ENCODE measurements around the gene LY6G5B. TPM values are rescaled to one million over a fixed set of nuclear protein-coding genes. Genes with fewer than 3 reads are reported as not detected.

Gene LY6G5B, protein sequence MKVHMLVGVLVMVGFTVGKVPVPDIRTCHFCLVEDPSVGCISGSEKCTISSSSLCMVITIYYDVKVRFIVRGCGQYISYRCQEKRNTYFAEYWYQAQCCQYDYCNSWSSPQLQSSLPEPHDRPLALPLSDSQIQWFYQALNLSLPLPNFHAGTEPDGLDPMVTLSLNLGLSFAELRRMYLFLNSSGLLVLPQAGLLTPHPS
- total RNA-seq (10 to 100 TPM; 19.1 to 21.2 TPM), polyA plus RNA-seq (0.64 TPM)

DNA sequence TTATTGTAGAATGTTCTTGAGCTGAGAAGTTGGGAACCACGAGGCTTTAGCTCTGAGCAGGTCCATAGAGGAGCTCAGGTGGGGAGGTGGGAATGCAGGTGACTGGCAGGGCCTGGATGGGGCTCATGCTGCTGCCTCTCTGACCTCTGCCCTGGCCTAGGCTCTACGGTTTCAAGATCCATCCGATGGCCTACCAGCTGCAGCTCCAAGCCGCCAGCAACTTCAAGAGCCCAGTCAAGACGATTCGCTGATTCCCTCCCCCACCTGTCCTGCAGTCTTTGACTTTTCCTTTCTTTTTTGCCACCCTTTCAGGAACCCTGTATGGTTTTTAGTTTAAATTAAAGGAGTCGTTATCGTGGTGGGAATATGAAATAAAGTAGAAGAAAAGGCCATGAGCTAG lies at the start of gene LY6G5B:
TSS of gene LY6G5B (plus strand) at position 301 of the 400 bp plus-strand sequence. CDS start 975 bp downstream, outside the sequence.
- H3K4me1 Mint-ChIP-seq = peaks cover 23 to 37% (median 32%) of the 10 kb centered on the region in 3 donors
- no peak for DNase-seq
- H3K36me3 Mint-ChIP-seq = peaks cover 0 to 82% (median 11%) of the 10 kb centered on the region in 3 donors
- H3K27me3 Mint-ChIP-seq = no peaks in the 10 kb centered on the region
- H3K27ac Mint-ChIP-seq = peak within 1 kb of the TSS in 3 of 8 donors; percentile 22 to 52 (median 36)
- Histone ChIP-seq H3K27ac (ENCODE audit: low read depth, low read length) (no peak within 1 kb of the TSS), H3K4me1 (ENCODE audit: insufficient read depth, low read length) (peaks cover 20% of the 10 kb centered on the region), H3K9me3 (ENCODE audit: low read length) (no peaks in the 10 kb centered on the region), H3K36me3 (ENCODE audit: insufficient read depth, low read length) (peaks cover 49% of the 10 kb centered on the region), H3K4me3 (ENCODE audit: low read length) (no peak within 1 kb of the TSS), H3K27me3 (ENCODE audit: insufficient read depth, low read length, poor library complexity, severe bottlenecking) (no peaks in the 10 kb centered on the region)
- H3K4me3 Mint-ChIP-seq = peak within 1 kb of the TSS in 1 of 7 donors; percentile 73
- ChIA-PET CTCF (interaction anchor here (0.9 to 1.3 kb wide), 2 partner anchors 14 to 17 kb away, joined by 4 read pairs; partner anchors contain the start of gene BAG6), POLR2A (interaction anchor here (0.5 to 1.1 kb wide), 3 partner anchors 77 to 194 kb away, joined by 3 to 4 read pairs (median 3); partner anchors contain the start of gene NCR3)
- no peaks in the 10 kb centered on the region for H3K9me3 Mint-ChIP-seq

DNA sequence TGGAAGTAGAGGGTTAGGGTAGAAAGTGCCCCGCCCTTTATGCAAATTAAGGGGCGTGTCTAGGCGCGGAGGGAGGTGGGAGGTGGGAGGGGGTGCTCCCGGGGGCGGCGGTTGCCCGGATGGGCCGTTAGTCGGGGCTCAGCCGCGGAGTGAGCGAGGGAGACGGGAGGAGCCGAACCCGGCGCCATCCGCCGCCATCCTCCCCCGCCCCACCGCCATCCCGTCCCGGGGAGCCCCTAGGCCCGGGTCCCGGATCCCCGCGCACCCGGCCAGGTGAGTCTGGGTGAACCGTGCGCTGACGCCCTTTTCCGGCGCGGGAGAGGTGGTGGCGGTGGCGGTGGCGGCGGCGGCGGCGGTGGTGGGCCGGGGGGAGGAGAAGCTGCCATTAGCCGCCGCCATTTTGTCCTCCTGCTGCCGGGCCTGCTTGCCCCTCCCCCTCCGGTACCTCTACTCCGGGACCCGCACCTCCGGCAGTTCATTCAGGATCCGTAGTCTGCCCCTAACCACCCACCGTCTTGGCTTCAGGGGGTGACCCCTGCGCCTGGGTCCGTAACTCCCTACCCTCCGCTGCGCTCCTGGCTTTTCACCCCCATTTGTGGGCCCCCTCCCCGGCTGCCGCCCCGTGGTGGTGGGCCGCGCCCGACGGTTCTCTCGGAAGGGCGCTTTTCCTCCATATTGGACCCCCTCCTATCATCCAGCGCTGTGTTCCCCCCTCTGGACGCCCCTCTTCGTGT lies 49.0 kb upstream of the LY6G5B start, which contains the start of gene PRRC2A:
TSS of gene PRRC2A (plus strand) at position 130 of the 734 bp plus-strand sequence. CDS start 2,075 bp downstream, outside the sequence.
- peaks cover 0 to 39% (median 16%) of the 10 kb centered on the region in 3 donors for H3K36me3 Mint-ChIP-seq
- DNase-seq = peak in 2 of 5 donors; percentile 81 to 93
- POLR2A ChIA-PET = interaction anchor here (0.7 to 1.5 kb wide), 8 partner anchors 24 to 1833 kb away, joined by 3 to 10 read pairs (median 4); partner anchors contain the start of genes BAG6 and GPANK1

DNA sequence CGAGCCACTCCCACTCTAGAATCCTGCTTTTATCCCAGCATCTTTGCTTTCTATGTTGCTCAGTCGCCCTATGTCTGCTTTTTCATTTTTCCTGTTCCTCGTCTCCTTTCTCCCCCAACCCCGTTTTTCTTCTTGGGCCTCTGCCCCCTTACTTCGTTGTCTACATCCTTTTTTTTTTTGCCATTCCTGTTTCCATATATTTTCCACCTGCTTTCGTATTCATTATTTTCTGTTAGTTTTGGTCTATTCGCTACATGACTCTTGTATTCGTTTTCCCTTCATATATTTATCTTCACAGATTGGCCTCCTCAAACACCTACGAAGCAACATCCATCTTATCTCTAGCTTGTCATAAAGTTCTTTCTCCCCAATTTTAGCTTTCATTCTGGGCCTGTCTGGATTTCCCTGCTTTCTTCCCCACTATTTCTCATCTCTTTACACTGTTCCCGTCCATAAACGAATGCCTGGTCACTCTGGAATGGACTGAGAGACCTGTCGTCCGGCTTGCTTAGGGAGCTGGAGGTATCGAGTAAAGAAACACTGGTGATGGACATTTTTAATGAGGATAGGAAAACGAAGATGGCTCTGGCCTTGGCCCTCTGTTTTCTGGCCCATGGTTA lies 48.3 kb upstream of the LY6G5B start:
- Mint-ChIP-seq H3K27ac (peak overlapping the region; percentile 90 to 99 (median 96)), H3K36me3 (peaks cover 0 to 46% (median 20%) of the 10 kb centered on the region in 3 donors), H3K27me3 (no peaks in the 10 kb centered on the region), H3K4me3 (peak overlapping the region; percentile 90 to 95 (median 91)), H3K4me1 (peaks cover 27 to 42% (median 32%) of the 10 kb centered on the region in 3 donors), H3K9me3 (no peaks in the 10 kb centered on the region)
- Histone ChIP-seq H3K4me3 (ENCODE audit: low read length) (peak overlapping the region; percentile 85), H3K27me3 (ENCODE audit: insufficient read depth, low read length, poor library complexity, severe bottlenecking) (no peaks in the 10 kb centered on the region), H3K27ac (ENCODE audit: low read depth, low read length) (peak overlapping the region; percentile 99), H3K9me3 (ENCODE audit: low read length) (no peaks in the 10 kb centered on the region), H3K4me1 (ENCODE audit: insufficient read depth, low read length) (peaks cover 23% of the 10 kb centered on the region), H3K36me3 (ENCODE audit: insufficient read depth, low read length) (peaks cover 31% of the 10 kb centered on the region)
- CTCF ChIA-PET = interaction anchor here (1.1 to 2.4 kb wide), 5 partner anchors 12 to 80 kb away, joined by 3 to 15 read pairs (median 4); partner anchors contain the start of gene BAG6
- POLR2A ChIA-PET = interaction anchor here (0.6 to 1.5 kb wide), 5 partner anchors 24 to 115 kb away, joined by 3 to 9 read pairs (median 5); partner anchors contain the start of gene BAG6
- DNase-seq = no peak

More for the DNA sequence above, 49.0 kb upstream of the LY6G5B start, which contains the start of gene PRRC2A:
- H3K27ac Mint-ChIP-seq = peak within 1 kb of the TSS; percentile 94 to 100 (median 98)
- H3K27me3 ChIP-seq (ENCODE audit: insufficient read depth, low read length, poor library complexity, severe bottlenecking) = no peaks in the 10 kb centered on the region
- H3K27me3 Mint-ChIP-seq = peaks cover 0 to 1% of the 10 kb centered on the region in 2 donors
- peaks cover 32 to 49% (median 39%) of the 10 kb centered on the region in 3 donors for H3K4me1 Mint-ChIP-seq
- no peaks in the 10 kb centered on the region for H3K9me3 Mint-ChIP-seq
- CTCF ChIA-PET = interaction anchor here (0.7 to 2.4 kb wide), 7 partner anchors 23 to 202 kb away, joined by 3 to 15 read pairs (median 3); partner anchors contain the start of genes DDX39B and LST1
- H3K36me3 ChIP-seq (ENCODE audit: insufficient read depth, low read length) = peaks cover 26% of the 10 kb centered on the region
- peak within 1 kb of the TSS; percentile 99 for H3K27ac ChIP-seq (ENCODE audit: low read depth, low read length)
- peak within 1 kb of the TSS; percentile 90 to 95 (median 91) for H3K4me3 Mint-ChIP-seq
- H3K4me1 ChIP-seq (ENCODE audit: insufficient read depth, low read length) = peaks cover 30% of the 10 kb centered on the region
- H3K4me3 ChIP-seq (ENCODE audit: low read length) = peak within 1 kb of the TSS; percentile 92
- no peaks in the 10 kb centered on the region for H3K9me3 ChIP-seq (ENCODE audit: low read length)

DNA sequence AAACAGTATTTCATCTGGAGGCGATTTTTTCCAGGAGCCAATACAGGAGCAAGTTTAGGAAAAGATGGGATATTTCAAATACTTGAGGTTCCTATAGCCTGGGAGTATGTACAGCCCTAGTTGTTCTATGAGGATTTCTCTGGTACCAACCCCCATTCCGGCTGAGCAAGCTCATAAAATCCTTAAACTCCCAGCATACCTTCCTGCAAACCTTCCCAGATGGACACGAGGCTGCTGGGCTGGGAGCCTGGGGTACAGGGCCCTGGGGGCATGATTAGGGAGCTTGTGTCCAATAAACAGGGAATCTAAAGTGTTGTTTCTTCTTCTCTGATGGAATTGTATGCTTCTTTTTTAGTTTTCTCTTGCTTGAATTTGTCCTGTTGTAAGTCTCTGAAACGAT lies 47.8 kb upstream of the LY6G5B start:
- CTCF ChIA-PET = interaction anchor here (1.4 to 2.4 kb wide), 4 partner anchors 12 to 71 kb away, joined by 4 to 15 read pairs (median 6); partner anchors contain the start of gene BAG6
- peaks cover 17% of the 10 kb centered on the region for H3K4me1 ChIP-seq (ENCODE audit: insufficient read depth, low read length)
- Mint-ChIP-seq H3K4me3 (peak overlapping the region; percentile 90 to 95 (median 91)), H3K36me3 (peaks cover 0 to 50% (median 22%) of the 10 kb centered on the region in 3 donors), H3K27ac (peak overlapping the region; percentile 90 to 99 (median 96)), H3K4me1 (peaks cover 23 to 36% (median 27%) of the 10 kb centered on the region in 3 donors), H3K27me3 (no peaks in the 10 kb centered on the region), H3K9me3 (no peaks in the 10 kb centered on the region)
- POLR2A ChIA-PET = interaction anchor here (0.6 to 1.5 kb wide), 5 partner anchors 25 to 115 kb away, joined by 3 to 9 read pairs (median 5); partner anchors contain the start of gene BAG6
- no peaks in the 10 kb centered on the region for H3K9me3 ChIP-seq (ENCODE audit: low read length)
- H3K27ac ChIP-seq (ENCODE audit: low read depth, low read length) = peak overlapping the region; percentile 99
- no peak for DNase-seq
- peaks cover 37% of the 10 kb centered on the region for H3K36me3 ChIP-seq (ENCODE audit: insufficient read depth, low read length)
- no peaks in the 10 kb centered on the region for H3K27me3 ChIP-seq (ENCODE audit: insufficient read depth, low read length, poor library complexity, severe bottlenecking)
- H3K4me3 ChIP-seq (ENCODE audit: low read length) = no peak overlapping the region

DNA sequence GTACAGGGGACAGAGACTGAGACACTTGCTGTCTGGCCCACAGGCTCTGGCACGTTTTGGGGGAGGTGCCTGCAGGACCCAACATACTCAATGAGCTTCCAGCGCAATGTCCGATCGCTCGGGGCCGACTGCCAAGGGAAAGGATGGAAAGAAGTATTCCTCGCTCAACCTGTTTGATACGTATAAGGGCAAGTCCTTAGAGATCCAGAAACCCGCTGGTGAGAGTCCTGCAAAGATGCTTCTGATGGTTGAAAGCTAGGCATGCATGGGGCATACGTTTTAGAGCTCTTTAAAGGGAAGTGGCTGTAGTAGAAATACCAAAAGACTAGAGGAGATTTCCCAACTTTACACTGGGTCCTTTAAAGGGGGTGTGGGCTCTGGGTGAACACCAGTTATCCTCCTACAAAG lies 47.1 kb upstream of the LY6G5B start:
- H3K9me3 ChIP-seq (ENCODE audit: low read length) = no peaks in the 10 kb centered on the region
- H3K27me3 Mint-ChIP-seq = no peaks in the 10 kb centered on the region
- peaks cover 22 to 41% (median 26%) of the 10 kb centered on the region in 3 donors for H3K4me1 Mint-ChIP-seq
- H3K4me3 ChIP-seq (ENCODE audit: low read length) = no peak overlapping the region
- H3K27me3 ChIP-seq (ENCODE audit: insufficient read depth, low read length, poor library complexity, severe bottlenecking) = no peaks in the 10 kb centered on the region
- H3K9me3 Mint-ChIP-seq = no peaks in the 10 kb centered on the region
- no peak overlapping the region for H3K27ac ChIP-seq (ENCODE audit: low read depth, low read length)
- CTCF ChIA-PET = interaction anchor here (0.9 to 2.4 kb wide), 5 partner anchors 11 to 72 kb away, joined by 3 to 15 read pairs (median 4); partner anchors contain the start of gene BAG6
- peak overlapping the region in 7 of 8 donors; percentile 39 to 99 (median 95) for H3K27ac Mint-ChIP-seq
- peaks cover 4 to 57% (median 26%) of the 10 kb centered on the region in 3 donors for H3K36me3 Mint-ChIP-seq
- DNase-seq = no peak
- peaks cover 44% of the 10 kb centered on the region for H3K36me3 ChIP-seq (ENCODE audit: insufficient read depth, low read length)
- peak overlapping the region in 4 of 7 donors; percentile 33 to 91 (median 75) for H3K4me3 Mint-ChIP-seq
- POLR2A ChIA-PET = interaction anchor here (0.6 to 0.8 kb wide), 3 partner anchors 17 to 38 kb away, joined by 3 to 9 read pairs (median 3); partner anchors contain the start of gene C6orf47
- peaks cover 17% of the 10 kb centered on the region for H3K4me1 ChIP-seq (ENCODE audit: insufficient read depth, low read length)

DNA sequence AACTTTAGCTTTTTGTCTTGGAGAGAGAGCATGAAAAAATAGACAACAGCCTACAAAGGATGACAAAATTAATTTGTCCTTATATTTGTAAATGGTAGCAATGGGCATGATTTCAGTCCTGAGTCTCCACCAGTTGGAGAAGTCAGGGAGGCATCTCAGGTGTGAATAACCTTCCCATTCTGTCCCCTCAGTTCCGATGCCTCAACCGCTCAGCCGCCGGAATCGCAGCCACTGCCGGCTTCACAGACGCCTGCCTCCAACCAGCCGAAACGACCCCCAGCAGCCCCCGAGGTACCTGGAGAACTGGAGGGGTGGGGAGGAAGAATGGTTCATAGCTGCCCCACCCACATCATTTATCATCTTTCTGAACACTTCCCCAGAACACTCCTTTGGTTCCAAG lies 45.7 kb upstream of the LY6G5B start:
- Mint-ChIP-seq H3K4me1 (peaks cover 22 to 42% (median 23%) of the 10 kb centered on the region in 3 donors), H3K27me3 (no peaks in the 10 kb centered on the region), H3K4me3 (no peak overlapping the region), H3K36me3 (peaks cover 4 to 69% (median 33%) of the 10 kb centered on the region in 3 donors), H3K27ac (peak overlapping the region in 3 of 8 donors; percentile 9 to 54 (median 26)), H3K9me3 (no peaks in the 10 kb centered on the region)
- CTCF ChIA-PET = no interaction called here
- no peak overlapping the region for H3K27ac ChIP-seq (ENCODE audit: low read depth, low read length)
- H3K4me3 ChIP-seq (ENCODE audit: low read length) = no peak overlapping the region
- no peaks in the 10 kb centered on the region for H3K27me3 ChIP-seq (ENCODE audit: insufficient read depth, low read length, poor library complexity, severe bottlenecking)
- no peaks in the 10 kb centered on the region for H3K9me3 ChIP-seq (ENCODE audit: low read length)
- DNase-seq = no peak
- POLR2A ChIA-PET = no interaction called here
- H3K36me3 ChIP-seq (ENCODE audit: insufficient read depth, low read length) = peaks cover 57% of the 10 kb centered on the region
- peaks cover 17% of the 10 kb centered on the region for H3K4me1 ChIP-seq (ENCODE audit: insufficient read depth, low read length)

DNA sequence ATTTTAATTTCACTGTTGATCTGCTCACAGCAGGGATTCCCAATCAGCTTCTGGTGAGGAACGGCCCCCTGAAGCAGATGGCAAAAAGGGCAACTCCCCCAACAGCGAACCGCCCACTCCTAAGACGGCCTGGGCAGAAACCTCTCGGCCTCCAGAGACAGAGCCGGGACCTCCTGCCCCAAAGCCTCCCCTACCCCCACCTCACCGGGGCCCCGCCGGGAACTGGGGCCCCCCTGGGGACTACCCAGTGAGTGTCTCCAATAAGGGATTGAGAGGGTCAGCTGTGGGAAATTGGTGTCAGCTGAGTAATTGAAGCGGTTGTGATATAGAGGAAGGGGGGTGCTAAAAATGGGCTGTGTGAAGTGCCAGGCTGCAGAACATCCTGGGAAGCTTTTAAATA lies 42.8 kb upstream of the LY6G5B start:
- peaks cover 9 to 21% (median 9%) of the 10 kb centered on the region in 3 donors for H3K4me1 Mint-ChIP-seq
- ChIA-PET CTCF (no interaction called here), POLR2A (no interaction called here)
- peak overlapping the region in 2 of 8 donors; percentile 3 to 40 for H3K27ac Mint-ChIP-seq
- H3K4me1 ChIP-seq (ENCODE audit: insufficient read depth, low read length) = peaks cover 2% of the 10 kb centered on the region
- H3K4me3 ChIP-seq (ENCODE audit: low read length) = no peak overlapping the region
- no peak overlapping the region for H3K4me3 Mint-ChIP-seq
- no peak for DNase-seq
- no peaks in the 10 kb centered on the region for H3K9me3 Mint-ChIP-seq
- H3K27me3 Mint-ChIP-seq = no peaks in the 10 kb centered on the region
- no peaks in the 10 kb centered on the region for H3K9me3 ChIP-seq (ENCODE audit: low read length)
- H3K27ac ChIP-seq (ENCODE audit: low read depth, low read length) = no peak overlapping the region
- peaks cover 79% of the 10 kb centered on the region for H3K36me3 ChIP-seq (ENCODE audit: insufficient read depth, low read length)
- peaks cover 9 to 91% (median 40%) of the 10 kb centered on the region in 3 donors for H3K36me3 Mint-ChIP-seq
- H3K27me3 ChIP-seq (ENCODE audit: insufficient read depth, low read length, poor library complexity, severe bottlenecking) = no peaks in the 10 kb centered on the region
